GM23338 (cell line): ENCODE measurements around the gene HDAC5. TPM values are rescaled to one million over a fixed set of nuclear protein-coding genes. Genes with fewer than 3 reads are reported as not detected.

ENCODE experiments used
- ATAC-seq: fragments of 200-7000 bp; cut with Tn5 transposase; 3 replicates; pipeline ENCODE4 v1.9.1; 2020
- DNase-seq: peaks from one replicate; pipeline ENCODE4 v3.0.0-alpha.2; 2015; ENCODE audit warnings: low spot score
- H2AFZ ChIP-seq: fragments of 200-600 bp; sonication (generic); 2 replicates; pipeline ENCODE4 v1.8.0; 2016; ENCODE audit warnings: antibody characterized with exemption, mild to moderate bottlenecking, moderate library complexity
- H3F3A ChIP-seq: fragments of 200-600 bp; sonication (generic); replicated peaks from 2 replicates; pipeline ENCODE4 v1.8.0; 2017; ENCODE audit warnings: antibody characterized with exemption, mixed run types, low read depth
- H3K27ac ChIP-seq: fragments of 200-600 bp; sonication (generic); 2 replicates; pipeline ENCODE4 v1.6.1; 2016; ENCODE audit warnings: low read depth
- H3K27me3 ChIP-seq: fragments of 200-600 bp; sonication (generic); 2 replicates; pipeline ENCODE4 v1.8.0; 2016; ENCODE audit warnings: mild to moderate bottlenecking, mixed run types, moderate library complexity; ENCODE audit not compliant: insufficient read depth
- H3K36me3 ChIP-seq: fragments of 200-600 bp; sonication (generic); 2 replicates; pipeline ENCODE4 v1.8.0; 2016; ENCODE audit warnings: mild to moderate bottlenecking; ENCODE audit not compliant: insufficient read depth
- H3K4me1 ChIP-seq: fragments of 200-600 bp; sonication (generic); 2 replicates; pipeline ENCODE4 v1.8.0; 2016; ENCODE audit warnings: mild to moderate bottlenecking, moderate library complexity; ENCODE audit not compliant: insufficient read depth
- H3K4me2 ChIP-seq: fragments of 200-600 bp; sonication (generic); 2 replicates; pipeline ENCODE4 v1.7.1; 2017; ENCODE audit warnings: mixed run types
- H3K4me3 ChIP-seq: fragments of 200-600 bp; sonication (generic); 2 replicates; pipeline ENCODE4 v1.6.1; 2016; ENCODE audit warnings: mixed run types
- H3K79me2 ChIP-seq: fragments of 200-600 bp; sonication (generic); replicated peaks from 2 replicates; pipeline ENCODE4 v1.8.0; 2017; ENCODE audit warnings: mild to moderate bottlenecking; ENCODE audit not compliant: insufficient read depth
- H3K9me2 ChIP-seq: fragments of 200-600 bp; sonication (generic); 2 replicates; pipeline ENCODE4 v1.8.0; 2017; ENCODE audit not compliant: insufficient read depth
- H4K20me1 ChIP-seq: fragments of 200-600 bp; sonication (generic); replicated peaks from 2 replicates; pipeline ENCODE4 v1.8.0; 2017; ENCODE audit warnings: mild to moderate bottlenecking; ENCODE audit not compliant: insufficient read depth
- H3K27ac Mint-ChIP-seq: 2 replicates; pipeline ENCODE4 v1.8.0; 2020; ENCODE audit warnings: inconsistent platforms, mild to moderate bottlenecking, moderate library complexity, mixed read lengths
- H3K27me3 Mint-ChIP-seq: 3 replicates; pipeline ENCODE4 v1.8.0; 2022; ENCODE audit warnings: low read depth, mild to moderate bottlenecking, moderate library complexity, mixed read lengths, inconsistent platforms; ENCODE audit not compliant: insufficient read depth, poor library complexity
- H3K36me3 Mint-ChIP-seq: 3 replicates; pipeline ENCODE4 v1.8.0; 2021; ENCODE audit warnings: low read depth, mild to moderate bottlenecking, inconsistent platforms, moderate library complexity, mixed read lengths
- H3K4me1 Mint-ChIP-seq: 3 replicates; pipeline ENCODE4 v1.8.0; 2020; ENCODE audit warnings: mild to moderate bottlenecking, inconsistent platforms, mixed read lengths
- H3K4me3 Mint-ChIP-seq: 3 replicates; pipeline ENCODE4 v1.8.0; 2021; ENCODE audit warnings: moderate library complexity, mild to moderate bottlenecking, inconsistent platforms, mixed read lengths
- H3K9me3 Mint-ChIP-seq: 3 replicates; pipeline ENCODE4 v1.8.0; 2020; ENCODE audit warnings: moderate library complexity, mild to moderate bottlenecking, inconsistent platforms, mixed read lengths
- CREB1 ChIP-seq: fragments of 250-450 bp; sonication (Bioruptor Pico); IDR thresholded peaks from 2 replicates; pipeline ENCODE4 v1.5.0; 2020; ENCODE audit warnings: low read depth, mild to moderate bottlenecking, moderate library complexity
- CTCF ChIP-seq, 2 experiments: fragments of 200-600 bp in 1 of 2; sonication (generic) in 1 of 2; conservative IDR thresholded peaks; 2 replicates each; pipeline versions ENCODE4 v1.5.1 to v1.6.1; 2016 to 2017; ENCODE audit warnings: antibody characterized with exemption in 2 of 2, low read depth in 2 of 2, mild to moderate bottlenecking in 2 of 2, moderate library complexity in 1 of 2
- ETS1 ChIP-seq: IDR thresholded peaks from 2 replicates; pipeline ENCODE4 v1.6.1; 2016; ENCODE audit warnings: antibody characterized with exemption
- EZH2 ChIP-seq: fragments of 200-600 bp; sonication (generic); IDR thresholded peaks from one replicate; pipeline ENCODE4 v1.8.0; 2017; ENCODE audit warnings: antibody characterized with exemption, mild to moderate bottlenecking, low read depth; ENCODE audit not compliant: unreplicated experiment
- EZH2phosphoT487 ChIP-seq: fragments of 200-600 bp; sonication (generic); IDR thresholded peaks from one replicate; pipeline ENCODE4 v1.8.1; 2018; ENCODE audit warnings: antibody characterized with exemption; ENCODE audit not compliant: unreplicated experiment
- JUNB ChIP-seq: IDR thresholded peaks from one replicate; pipeline ENCODE4 v1.6.1; 2016; ENCODE audit warnings: antibody characterized with exemption; ENCODE audit not compliant: unreplicated experiment
- NANOG ChIP-seq: IDR thresholded peaks from 2 replicates; pipeline ENCODE4 v1.6.1; 2016; ENCODE audit warnings: antibody characterized with exemption, borderline replicate concordance
- POLR2AphosphoS5 ChIP-seq: IDR thresholded peaks from 2 replicates; pipeline ENCODE4 v1.6.1; 2016; ENCODE audit warnings: antibody characterized with exemption, low read depth
- REST ChIP-seq: IDR thresholded peaks from one replicate; pipeline ENCODE4 v1.6.1; 2018; ENCODE audit warnings: antibody characterized with exemption; ENCODE audit not compliant: unreplicated experiment
- STAT1 ChIP-seq: IDR thresholded peaks from one replicate; pipeline ENCODE4 v1.6.1; 2016; ENCODE audit warnings: antibody characterized with exemption; ENCODE audit not compliant: unreplicated experiment
- ZNF114 ChIP-seq: fragments of 250-450 bp; sonication (Bioruptor Pico); IDR thresholded peaks from 2 replicates; pipeline ENCODE4 v1.5.0; 2020; ENCODE audit warnings: mild to moderate bottlenecking, moderate library complexity
- ZNF331 ChIP-seq: fragments of 250-450 bp; sonication (Bioruptor Pico); IDR thresholded peaks from 2 replicates; pipeline ENCODE4 v1.5.0; 2020; ENCODE audit warnings: low read depth, mild to moderate bottlenecking, moderate library complexity
- ZNF462 ChIP-seq: fragments of 250-450 bp; sonication (Bioruptor Pico); IDR thresholded peaks from 2 replicates; pipeline ENCODE4 v1.5.0; 2020; ENCODE audit warnings: mild to moderate bottlenecking, moderate library complexity
- polyA plus RNA-seq: library from polyadenylated mRNA; unstranded; fragments of >200 nt; fragmentation: Nextera tagmentation; extraction: Ambion mirVana; gene quantifications from 2 replicates; pipeline ENCODE4 v1.2.1, GENCODE V29; 2016
- total RNA-seq: library from RNA; depleted of rRNA; stranded (reverse); fragments of >200 nt; shearing (Covaris generic); gene quantifications from 2 replicates; pipeline ENCODE4 v1.2.3, GENCODE V29; 2014

HDAC5 gene
- total and polyA plus RNA-seq, 2 experiments from 2014 or later, result 16.9 to 71.1 TPM

GRCh38 chr17:44124118-44124438 is 637 bp upstream of the HDAC5 start:
- Histone ChIP-seq H4K20me1 (peaks cover 10% of the 10 kb centered on the region), H3K79me2 (peaks cover 34% of the 10 kb centered on the region), H3K36me3 (no peaks in the 10 kb centered on the region), H3F3A (no peaks in the 10 kb centered on the region), H2AFZ (peak overlapping the region; percentile 91; the same call in 1 of the 2 replicates), H3K4me2 (peak overlapping the region; percentile 76), H3K4me1 (peaks cover 27% of the 10 kb centered on the region), H3K27ac (no peak overlapping the region), H3K4me3 (peak overlapping the region; percentile 96), H3K27me3 (no peaks in the 10 kb centered on the region), H3K9me2 (no peaks in the 10 kb centered on the region)
- H3K27ac Mint-ChIP-seq, result peak overlapping the region; percentile 99
- H3K4me1 Mint-ChIP-seq, result peaks cover 36% of the 10 kb centered on the region
- H3K36me3 Mint-ChIP-seq, result no peaks in the 10 kb centered on the region; the same call in 2 of the 3 replicates
- TF ChIP-seq REST (no peak), CTCF (conservative IDR thresholded peaks at IDR 0.05; ENCODE audit: low read depth in 2 of 2) (no peak), EZH2 (no peak), EZH2phosphoT487 (no peak), ZNF331 (no peak), CREB1 (CRISPR knock-in tag) (no peak), NANOG (no peak), POLR2AphosphoS5 (no peak), ZNF114 (no peak), JUNB (no peak), ZNF462 (CRISPR knock-in tag) (no peak), STAT1 (no peak), ETS1 (no peak)
- H3K9me3 Mint-ChIP-seq, result no peaks in the 10 kb centered on the region
- ATAC-seq (no peak), DNase-seq (no peak)
- H3K4me3 Mint-ChIP-seq, result peak overlapping the region; percentile 89
- peaks cover 5% of the 10 kb centered on the region for H3K27me3 Mint-ChIP-seq
